Panc1 (cell line): ENCODE data around the gene PMF1. TPM values are rescaled to one million over a fixed set of nuclear protein-coding genes. Genes with fewer than 3 reads are reported as not detected.

ENCODE experiments used
- ATAC-seq: fragments of 200-7000 bp; cut with Tn5 transposase; 2 replicates; pipeline ENCODE4 v1.9.1; 2020; ENCODE audit warnings: mild to moderate bottlenecking, moderate library complexity
- BruUV-seq: library from RNA; stranded (reverse); fragments of 400-500 nt; replicated peaks from 2 replicates; lab custom pipeline; 2021; lab: Mats Ljungman, UMichigan
- CTCF ChIA-PET: fragments of 300-600 bp; sonication (Branson Sonifier 250); formaldehyde crosslinking; loops from one replicate; lab custom pipeline; 2022; ENCODE audit warnings: antibody characterized with exemption; lab: Charles Lee
- POLR2A ChIA-PET: fragments of 300-600 bp; sonication (Branson Sonifier 250); formaldehyde crosslinking; loops from one replicate; lab custom pipeline; 2022; ENCODE audit warnings: antibody characterized with exemption; lab: Charles Lee
- DNase-seq: peaks from one replicate; pipeline ENCODE4 v3.0.0-alpha.2; 2010; ENCODE audit warnings: low read depth, low spot score
- H3K27ac ChIP-seq: 2 replicates; pipeline ENCODE4 v1.5.1; 2011; ENCODE audit warnings: mild to moderate bottlenecking, low read length, inconsistent platforms
- H3K27me3 ChIP-seq: fragments of 200-500 bp; sonication (Bioruptor generic); 2 replicates; pipeline ENCODE4 v1.6.0; 2014; ENCODE audit warnings: low read length, inconsistent platforms; ENCODE audit not compliant: control insufficient read depth, insufficient read depth
- H3K36me3 ChIP-seq: fragments of 200-500 bp; sonication (Bioruptor generic); 2 replicates; pipeline ENCODE4 v1.5.1; 2014; ENCODE audit warnings: inconsistent platforms, mild to moderate bottlenecking, low read length, moderate library complexity; ENCODE audit not compliant: control insufficient read depth, insufficient read depth
- H3K4me1 ChIP-seq: 2 replicates; pipeline ENCODE4 v1.5.1; 2011; ENCODE audit warnings: inconsistent platforms, mild to moderate bottlenecking, low read length, moderate library complexity; ENCODE audit not compliant: control insufficient read depth, insufficient read depth
- H3K4me3 ChIP-seq, 2 experiments: 2 replicates each; pipeline ENCODE4 v1.5.1; 2011 to 2012; ENCODE audit warnings: low read depth in 2 of 2, low read length in 2 of 2, mild to moderate bottlenecking in 2 of 2, inconsistent platforms in 1 of 2, moderate library complexity in 1 of 2
- H3K9me3 ChIP-seq: fragments of 200-500 bp; sonication (Bioruptor generic); 2 replicates; pipeline ENCODE4 v1.5.1; 2014; ENCODE audit warnings: low read depth, mild to moderate bottlenecking, inconsistent platforms, low read length, moderate library complexity; ENCODE audit not compliant: control insufficient read depth, insufficient read depth
- CTCF ChIP-seq: fragments of 450-650 bp; IDR thresholded peaks from 2 replicates; pipeline ENCODE4 v1.5.1; 2017; ENCODE audit warnings: mild to moderate bottlenecking
- POLR2AphosphoS5 ChIP-seq: IDR thresholded peaks from 2 replicates; pipeline ENCODE4 v1.6.1; 2012; ENCODE audit warnings: mild to moderate bottlenecking, low read depth, low read length, moderate library complexity
- REST ChIP-seq, 2 experiments: IDR thresholded peaks; 2 replicates each; pipeline ENCODE4 v1.6.1; 2011 to 2012; ENCODE audit warnings: low read depth in 2 of 2, control low read depth in 1 of 2, low read length in 1 of 2, mild to moderate bottlenecking in 1 of 2, moderate library complexity in 1 of 2; ENCODE audit not compliant: insufficient read depth in 1 of 2
- SIN3A ChIP-seq: IDR thresholded peaks from 2 replicates; pipeline ENCODE4 v1.6.1; 2012; ENCODE audit warnings: low read depth, mild to moderate bottlenecking, low read length, moderate library complexity, borderline replicate concordance; ENCODE audit not compliant: insufficient read depth
- TCF7L2 ChIP-seq: IDR thresholded peaks from 2 replicates; pipeline ENCODE4 v1.6.1; 2011; ENCODE audit warnings: mild to moderate bottlenecking, low read depth, low read length, inconsistent platforms
- in situ Hi-C: cut with HindIII; loops from 2 replicates; pipeline ENCODE4 v1.10.0; 2016; ENCODE audit warnings: low sequenced_read_pairs, low pct_unique_long_range_greater_than_20kb
- intact Hi-C: fragments of 100-400 bp; cut with micrococcal nuclease; formaldehyde crosslinking; loops from one replicate; pipeline ENCODE4 v1.10.0; 2022; ENCODE audit not compliant: unreplicated experiment
- total RNA-seq: library from RNA; stranded (reverse); gene quantifications from one replicate; pipeline ENCODE4 v1.2.1, GENCODE V29; 2021; ENCODE audit not compliant: unreplicated experiment

Gene PMF1
- total RNA-seq, 1 experiment from 2014 or later: 57.5 TPM

- Histone ChIP-seq H3K9me3 (no peaks in the 10 kb centered on the region), H3K27me3 (no peaks in the 10 kb centered on the region), H3K4me3 (no peak overlapping the region), H3K4me1 (no peaks in the 10 kb centered on the region), H3K27ac (no peak overlapping the region), H3K36me3 (peaks cover 7% of the 10 kb centered on the region)
- in situ Hi-C loops: no loop called here
- CTCF ChIA-PET: no interaction called here
- TF ChIP-seq TCF7L2: no peak
- no peak for TF ChIP-seq CTCF
- no peak for TF ChIP-seq SIN3A
- no peak for TF ChIP-seq REST (IDR thresholded peaks at IDR 0.05; ENCODE audit: insufficient read depth in 1 of 2, low read depth in 2 of 2, low read length in 1 of 2)
- no peak for TF ChIP-seq POLR2AphosphoS5
- DNase-seq (no peak), ATAC-seq (no peak)
- POLR2A ChIA-PET: no interaction called here
- no TSS peak for BruUV-seq
- intact Hi-C loops: no loop called here
Observed at GRCh38 chr1:156253634-156254033, 40.8 kb downstream of the PMF1 start.

GRCh38 chr1:156257711-156258110 lies 44.9 kb downstream of the PMF1 start:
- Histone ChIP-seq H3K4me1 (peaks cover 3% of the 10 kb centered on the region; the same call in 1 of the 2 replicates), H3K4me3 (no peak overlapping the region), H3K36me3 (peaks cover 17% of the 10 kb centered on the region), H3K9me3 (no peaks in the 10 kb centered on the region), H3K27ac (no peak overlapping the region), H3K27me3 (no peaks in the 10 kb centered on the region)
- POLR2A ChIA-PET: no interaction called here
- no peak for TF ChIP-seq SIN3A
- TF ChIP-seq POLR2AphosphoS5: no peak
- TF ChIP-seq CTCF: no peak
- TF ChIP-seq REST (IDR thresholded peaks at IDR 0.05; ENCODE audit: insufficient read depth in 1 of 2, low read depth in 2 of 2, low read length in 1 of 2): no peak
- no peak for TF ChIP-seq TCF7L2
- CTCF ChIA-PET: no interaction called here
- ATAC-seq: no peak
- intact Hi-C loops: no loop called here
- in situ Hi-C loops: no loop called here
- BruUV-seq: no TSS peak
- no peak for DNase-seq
